Endothelial cell of umbilical vein (primary cell): ENCODE data around the gene MKLN1. TPM values are rescaled to one million over a fixed set of nuclear protein-coding genes. Genes with fewer than 3 reads are reported as not detected.

Source experiments
- BruUV-seq: library from RNA; stranded (reverse); fragments of 400-500 nt; replicated peaks from 2 replicates; lab custom pipeline; 2021; lab: Mats Ljungman, UMichigan
- CTCF ChIA-PET: fragments of 300-600, 350-600 bp; sonication (Branson Sonifier 250); formaldehyde crosslinking; loops from one replicate; lab custom pipeline; 2021; ENCODE audit warnings: antibody characterized with exemption, inconsistent platforms; lab: Charles Lee
- POLR2A ChIA-PET: fragments of 300-600, 350-600 bp; sonication (Branson Sonifier 250); formaldehyde crosslinking; loops from one replicate; lab custom pipeline; 2021; ENCODE audit warnings: antibody characterized with exemption, inconsistent platforms; lab: Charles Lee
- DNase-seq: peaks from one replicate; pipeline ENCODE4 v3.0.0-alpha.2; 2011; ENCODE audit warnings: low read depth, low spot score
- FAIRE-seq: peaks from 2 replicates; lab custom pipeline; 2011; peaks lifted over from hg19 to GRCh38; lab: Jason Lieb, UNC
- H2AFZ ChIP-seq: 2 replicates; pipeline ENCODE4 v1.6.0; 2012; ENCODE audit warnings: low read depth, low read length, control low read depth, inconsistent platforms
- H3K27ac ChIP-seq: 2 replicates; pipeline ENCODE4 v1.5.1; 2011; ENCODE audit warnings: low read depth, mild to moderate bottlenecking, control low read depth, low read length, moderate library complexity; ENCODE audit not compliant: insufficient read depth
- H3K27me3 ChIP-seq, 2 experiments: 2 replicates each; pipeline versions ENCODE4 v1.6.0 to v1.6.1; 2011; ENCODE audit warnings: low read length in 2 of 2, mixed read lengths in 1 of 2; ENCODE audit not compliant: control insufficient read depth in 2 of 2, insufficient read depth in 2 of 2
- H3K36me3 ChIP-seq, 2 experiments: 2 replicates in 1 of 2; 3 replicates in 1 of 2; pipeline ENCODE4 v1.5.1; 2011; ENCODE audit warnings: low read length in 2 of 2, mild to moderate bottlenecking in 1 of 2, moderate library complexity in 1 of 2; ENCODE audit not compliant: control insufficient read depth in 2 of 2, insufficient read depth in 2 of 2; ENCODE audit errors: extremely low read depth in 1 of 2
- H3K4me1 ChIP-seq: 3 replicates; pipeline ENCODE4 v1.5.1; 2011; ENCODE audit warnings: mild to moderate bottlenecking, low read length; ENCODE audit not compliant: control insufficient read depth, insufficient read depth; ENCODE audit errors: extremely low read depth
- H3K4me2 ChIP-seq: 2 replicates; pipeline ENCODE4 v1.6.1; 2011; ENCODE audit warnings: low read length, control low read depth, mixed read lengths; ENCODE audit not compliant: insufficient read depth
- H3K4me3 ChIP-seq, 3 experiments: fragments of 200-600 bp in 1 of 3; sonication (generic), shearing (Covaris generic) in 1 of 3; replicated peaks in 1 of 3; 2 replicates each; pipeline ENCODE4 v1.5.1; 2011 to 2016; ENCODE audit warnings: control low read depth in 3 of 3, low read length in 3 of 3, mild to moderate bottlenecking in 2 of 3, inconsistent platforms in 1 of 3, low read depth in 1 of 3, moderate library complexity in 1 of 3; ENCODE audit not compliant: insufficient read depth in 1 of 3
- H3K79me2 ChIP-seq: 2 replicates; pipeline ENCODE4 v1.6.0; 2012; ENCODE audit warnings: low read length, inconsistent platforms; ENCODE audit not compliant: control insufficient read depth, insufficient read depth
- H3K9ac ChIP-seq: replicated peaks from 2 replicates; pipeline ENCODE3; 2011; ENCODE audit warnings: low read length, control low read depth; ENCODE audit not compliant: insufficient read depth; ENCODE audit errors: extremely low read depth
- H3K9me1 ChIP-seq: replicated peaks from 3 replicates; pipeline ENCODE4 v1.6.0; 2011; ENCODE audit warnings: mild to moderate bottlenecking, low read length; ENCODE audit not compliant: control insufficient read depth, insufficient read depth; ENCODE audit errors: extremely low read depth
- H3K9me3 ChIP-seq: replicated peaks from 2 replicates; pipeline ENCODE4 v1.5.1; 2012; ENCODE audit warnings: low read length, inconsistent platforms; ENCODE audit not compliant: control insufficient read depth, insufficient read depth
- H4K20me1 ChIP-seq: replicated peaks from 2 replicates; pipeline ENCODE3; 2011; ENCODE audit warnings: mild to moderate bottlenecking, low read length; ENCODE audit not compliant: control insufficient read depth, insufficient read depth; ENCODE audit errors: extremely low read depth
- EZH2 ChIP-seq: IDR thresholded peaks from 2 replicates; pipeline ENCODE4 v1.6.1; 2012; ENCODE audit warnings: borderline replicate concordance, low read depth, mild to moderate bottlenecking, moderate library complexity, low read length, inconsistent platforms; ENCODE audit not compliant: severe bottlenecking
- FOS ChIP-seq: IDR thresholded peaks from 2 replicates; pipeline ENCODE4 v1.6.1; 2011; ENCODE audit warnings: mild to moderate bottlenecking, low read length, moderate library complexity, borderline replicate concordance; ENCODE audit not compliant: insufficient read depth
- JUN ChIP-seq: IDR thresholded peaks from 2 replicates; pipeline ENCODE4 v1.6.1; 2011; ENCODE audit warnings: borderline replicate concordance, low read depth; ENCODE audit not compliant: insufficient read length, insufficient read depth
- MYC ChIP-seq: IDR thresholded peaks from one replicate; pipeline ENCODE4 v1.6.1; 2011; ENCODE audit warnings: mild to moderate bottlenecking, low read depth, low read length
- POLR2A ChIP-seq: IDR thresholded peaks from 2 replicates; pipeline ENCODE4 v1.6.1; 2012; ENCODE audit warnings: low read depth, mild to moderate bottlenecking, control low read depth, low read length
- dilution Hi-C: fragments of 300-500 bp; cut with MboI; formaldehyde crosslinking; loops from one replicate; pipeline ENCODE4 v1.15.0; 2019; ENCODE audit warnings: low sequenced_read_pairs; ENCODE audit not compliant: extremely low pct_ligation_motif_present
- intact Hi-C: fragments of 100-400 bp; cut with micrococcal nuclease; formaldehyde crosslinking; loops from one replicate; pipeline ENCODE4 v1.10.0; 2022
- polyA plus RNA-seq, 4 experiments: library from polyadenylated mRNA; depleted of rRNA in 3 of 4; stranded (reverse) in 3 of 4; unstranded in 1 of 4; fragments of >200 nt; gene quantifications; 2 replicates each; pipeline versions ENCODE4 v1.2.1 to v1.2.3, GENCODE V29; 2011 to 2012; ENCODE audit warnings: missing spikeins in 1 of 4
- total RNA-seq: library from RNA; stranded (reverse); gene quantifications from 2 replicates; pipeline ENCODE4 v1.2.3, GENCODE V29; 2021
- TF ChIP-seq, protein P1 (sequence below): IDR thresholded peaks from 2 replicates; pipeline ENCODE4 v1.6.1; 2011; ENCODE audit not compliant: insufficient read depth, insufficient read length

Gene MKLN1
- total and polyA plus RNA-seq, 2 donors (not counting 3 experiments of a cell fraction or from before 2014, with no cell fraction given): 12.2 to 32.1 TPM

DNA sequence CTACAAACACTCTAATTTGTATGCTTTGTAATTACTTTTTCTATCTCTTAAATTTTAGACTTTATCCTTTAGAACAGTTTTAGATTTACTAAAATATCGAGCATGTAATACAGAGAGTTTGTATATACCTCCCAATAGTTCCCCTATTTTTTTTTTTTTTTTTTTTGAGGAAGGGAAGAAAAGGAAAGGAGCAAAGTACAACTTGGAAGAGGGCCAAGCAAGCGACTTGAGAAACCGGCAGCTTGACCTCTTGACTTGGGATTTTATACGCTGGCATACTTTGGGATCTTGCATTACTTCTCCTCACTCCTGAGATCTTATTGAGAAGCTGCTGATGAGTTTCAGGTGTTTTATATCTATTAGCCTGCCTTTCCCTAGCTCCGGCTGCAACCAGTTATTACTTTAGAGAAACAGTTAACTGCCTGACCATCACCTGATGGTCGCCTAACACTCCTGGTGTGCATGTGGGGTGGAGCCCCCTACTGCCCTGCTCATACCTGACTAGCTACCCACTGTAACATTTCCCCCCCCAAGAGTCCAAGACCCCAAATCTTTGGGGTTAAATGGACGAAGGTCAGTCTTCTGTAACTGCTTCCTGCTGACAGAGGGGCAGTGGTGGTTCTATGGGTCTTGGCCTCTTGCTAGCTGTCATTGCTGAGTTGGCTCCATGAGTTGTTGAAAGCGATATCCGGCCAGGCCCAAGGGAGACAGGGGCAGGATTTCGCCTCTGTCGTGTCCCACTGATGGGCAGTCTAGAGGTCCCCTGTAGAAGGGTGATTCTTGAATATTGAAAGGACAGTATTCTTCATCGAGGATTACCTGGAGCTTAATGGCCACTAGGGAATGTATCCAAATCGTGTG, 28.5 kb downstream of the MKLN1 start:
- intact Hi-C loops: loop anchor here (2.0 kb wide), 1 partner anchor 13 kb away; no protein-coding TSS in a partner anchor
- FAIRE-seq: no peak

DNA sequence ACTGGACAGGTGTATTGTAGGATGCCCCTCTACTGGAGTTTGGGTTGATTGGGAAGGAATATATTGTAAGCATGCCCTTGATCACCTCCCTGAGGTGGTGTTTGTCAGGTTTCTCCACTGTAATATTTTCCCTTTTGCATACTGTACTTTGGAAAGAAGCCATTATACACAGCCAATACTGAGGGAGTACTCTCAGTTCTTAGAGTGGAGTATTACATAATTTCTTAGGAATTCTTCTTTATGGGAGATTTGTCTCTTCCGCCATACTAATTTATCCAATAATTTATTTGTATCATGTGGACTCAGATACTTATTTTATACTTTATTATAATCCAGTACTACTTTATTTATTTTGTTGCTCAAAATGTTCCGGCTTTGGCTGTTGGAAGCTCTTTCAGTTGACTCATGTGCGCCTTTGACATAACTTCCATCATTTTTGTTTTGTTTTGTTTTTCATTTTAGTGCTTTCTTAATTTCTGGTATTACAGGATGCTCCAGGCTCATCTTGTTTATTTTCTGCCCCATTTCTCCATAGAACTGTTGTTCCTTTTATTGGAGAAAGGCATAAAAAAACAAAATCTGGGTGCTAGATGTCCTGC, 29.7 kb downstream of the MKLN1 start:
- Histone ChIP-seq H3K36me3 (no peaks in the 10 kb centered on the region), H3K27me3 (no peaks in the 10 kb centered on the region), H3K79me2 (peaks cover 83% of the 10 kb centered on the region), H3K4me2 (peak overlapping the region; percentile 39), H3K9me3 (no peaks in the 10 kb centered on the region), H3K9me1 (no peaks in the 10 kb centered on the region), H3K27ac (peak overlapping the region; percentile 17), H2AFZ (no peak overlapping the region), H4K20me1 (peaks cover 35% of the 10 kb centered on the region), H3K4me3 (no peak overlapping the region), H3K4me1 (peaks cover 19% of the 10 kb centered on the region), H3K9ac (no peak overlapping the region)
- ChIA-PET POLR2A (no interaction called here), CTCF (interaction anchor here (0.6 to 1.2 kb wide), 2 partner anchors 9 to 17 kb away, joined by 3 read pairs; no protein-coding TSS in a partner anchor)
- no TSS peak for BruUV-seq
- DNase-seq (peak; percentile 55), FAIRE-seq (no peak)
- intact Hi-C loops: loop anchor here (2.0 kb wide), 1 partner anchor 15 kb away; no protein-coding TSS in a partner anchor
- TF ChIP-seq FOS: no peak
- dilution Hi-C loops: no loop called here

More for the DNA sequence above, 28.5 kb downstream of the MKLN1 start:
- no peak overlapping the region for H3K27ac ChIP-seq
- dilution Hi-C loops: no loop called here
- no peaks in the 10 kb centered on the region for H3K36me3 ChIP-seq
- H3K4me3 ChIP-seq: no peak overlapping the region
- no peaks in the 10 kb centered on the region for H3K27me3 ChIP-seq
- no peak for DNase-seq
- H4K20me1 ChIP-seq: peaks cover 34% of the 10 kb centered on the region
- no peak overlapping the region for H3K9ac ChIP-seq
- TF ChIP-seq, protein P1, sequence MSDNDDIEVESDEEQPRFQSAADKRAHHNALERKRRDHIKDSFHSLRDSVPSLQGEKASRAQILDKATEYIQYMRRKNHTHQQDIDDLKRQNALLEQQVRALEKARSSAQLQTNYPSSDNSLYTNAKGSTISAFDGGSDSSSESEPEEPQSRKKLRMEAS: no peak
- TF ChIP-seq POLR2A (no peak), JUN (no peak), EZH2 (no peak), MYC (no peak)
- ChIA-PET POLR2A (no interaction called here), CTCF (interaction anchor here (0.9 to 1.3 kb wide), 3 partner anchors 9 to 16 kb away, joined by 3 to 5 read pairs (median 3); no protein-coding TSS in a partner anchor)
- H3K4me2 ChIP-seq: no peak overlapping the region
- H2AFZ ChIP-seq: no peak overlapping the region
- H3K4me1 ChIP-seq: peaks cover 19% of the 10 kb centered on the region
- no TSS peak for BruUV-seq
- H3K79me2 ChIP-seq: peaks cover 78% of the 10 kb centered on the region
- H3K9me1 ChIP-seq: no peaks in the 10 kb centered on the region
- no peaks in the 10 kb centered on the region for H3K9me3 ChIP-seq
